ENCODE data around the gene MRPS25.
"Not testable (repeated sequence)": the region's sequence is repeated elsewhere in the genome, so short reads cannot be mapped to it uniquely, and the experiment has no call there.

DNA sequence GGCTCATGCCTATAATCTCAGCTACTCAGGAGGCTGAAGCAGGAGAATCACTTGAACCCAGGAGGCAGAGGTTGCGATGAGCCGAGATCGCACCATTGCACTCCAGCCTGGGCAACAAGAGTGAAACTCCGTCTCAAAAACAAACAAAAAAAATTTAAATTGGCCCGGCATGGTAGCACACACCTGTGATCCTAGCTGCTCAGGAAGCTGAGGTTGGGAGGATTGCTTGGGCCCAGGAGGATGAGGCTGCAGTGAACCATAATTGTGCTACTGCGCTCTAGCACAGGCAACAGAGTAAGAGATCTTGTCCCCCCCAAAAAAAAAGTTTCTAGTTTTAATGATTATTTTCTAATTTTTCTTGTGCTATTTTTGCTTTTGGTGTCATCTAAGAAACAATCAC lies 65.9 kb downstream of the MRPS25 start:
- TF ChIP-seq, protein P1, sequence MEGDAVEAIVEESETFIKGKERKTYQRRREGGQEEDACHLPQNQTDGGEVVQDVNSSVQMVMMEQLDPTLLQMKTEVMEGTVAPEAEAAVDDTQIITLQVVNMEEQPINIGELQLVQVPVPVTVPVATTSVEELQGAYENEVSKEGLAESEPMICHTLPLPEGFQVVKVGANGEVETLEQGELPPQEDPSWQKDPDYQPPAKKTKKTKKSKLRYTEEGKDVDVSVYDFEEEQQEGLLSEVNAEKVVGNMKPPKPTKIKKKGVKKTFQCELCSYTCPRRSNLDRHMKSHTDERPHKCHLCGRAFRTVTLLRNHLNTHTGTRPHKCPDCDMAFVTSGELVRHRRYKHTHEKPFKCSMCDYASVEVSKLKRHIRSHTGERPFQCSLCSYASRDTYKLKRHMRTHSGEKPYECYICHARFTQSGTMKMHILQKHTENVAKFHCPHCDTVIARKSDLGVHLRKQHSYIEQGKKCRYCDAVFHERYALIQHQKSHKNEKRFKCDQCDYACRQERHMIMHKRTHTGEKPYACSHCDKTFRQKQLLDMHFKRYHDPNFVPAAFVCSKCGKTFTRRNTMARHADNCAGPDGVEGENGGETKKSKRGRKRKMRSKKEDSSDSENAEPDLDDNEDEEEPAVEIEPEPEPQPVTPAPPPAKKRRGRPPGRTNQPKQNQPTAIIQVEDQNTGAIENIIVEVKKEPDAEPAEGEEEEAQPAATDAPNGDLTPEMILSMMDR (IDR thresholded peaks at IDR 0.05 in 2 of 3, conservative IDR thresholded peaks at IDR 0.05 in 1 of 3; ENCODE audit: borderline replicate concordance in 1 of 3, insufficient read depth in 1 of 3, low read depth in 2 of 3, low read length in 2 of 3) = not testable (repeated sequence)
- TF ChIP-seq POLR2A (IDR thresholded peaks at IDR 0.05; ENCODE audit: borderline replicate concordance, extremely low read depth, insufficient read depth, insufficient read length); SIN3A (IDR thresholded peaks at IDR 0.05; ENCODE audit: low read depth); ELF1 (IDR thresholded peaks at IDR 0.05; ENCODE audit: borderline replicate concordance, low read depth); EZH2phosphoT487 (IDR thresholded peaks at IDR 0.05; ENCODE audit: borderline replicate concordance): not testable (repeated sequence)
- TF ChIP-seq, protein P2, sequence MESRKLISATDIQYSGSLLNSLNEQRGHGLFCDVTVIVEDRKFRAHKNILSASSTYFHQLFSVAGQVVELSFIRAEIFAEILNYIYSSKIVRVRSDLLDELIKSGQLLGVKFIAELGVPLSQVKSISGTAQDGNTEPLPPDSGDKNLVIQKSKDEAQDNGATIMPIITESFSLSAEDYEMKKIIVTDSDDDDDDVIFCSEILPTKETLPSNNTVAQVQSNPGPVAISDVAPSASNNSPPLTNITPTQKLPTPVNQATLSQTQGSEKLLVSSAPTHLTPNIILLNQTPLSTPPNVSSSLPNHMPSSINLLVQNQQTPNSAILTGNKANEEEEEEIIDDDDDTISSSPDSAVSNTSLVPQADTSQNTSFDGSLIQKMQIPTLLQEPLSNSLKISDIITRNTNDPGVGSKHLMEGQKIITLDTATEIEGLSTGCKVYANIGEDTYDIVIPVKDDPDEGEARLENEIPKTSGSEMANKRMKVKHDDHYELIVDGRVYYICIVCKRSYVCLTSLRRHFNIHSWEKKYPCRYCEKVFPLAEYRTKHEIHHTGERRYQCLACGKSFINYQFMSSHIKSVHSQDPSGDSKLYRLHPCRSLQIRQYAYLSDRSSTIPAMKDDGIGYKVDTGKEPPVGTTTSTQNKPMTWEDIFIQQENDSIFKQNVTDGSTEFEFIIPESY (IDR thresholded peaks at IDR 0.05; ENCODE audit: extremely low read depth, insufficient replicate concordance, low read length) = not testable (repeated sequence)
- TF ChIP-seq, protein P3, sequence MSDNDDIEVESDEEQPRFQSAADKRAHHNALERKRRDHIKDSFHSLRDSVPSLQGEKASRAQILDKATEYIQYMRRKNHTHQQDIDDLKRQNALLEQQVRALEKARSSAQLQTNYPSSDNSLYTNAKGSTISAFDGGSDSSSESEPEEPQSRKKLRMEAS (IDR thresholded peaks at IDR 0.05) = not testable (repeated sequence)
- TF ChIP-seq, protein P4, sequence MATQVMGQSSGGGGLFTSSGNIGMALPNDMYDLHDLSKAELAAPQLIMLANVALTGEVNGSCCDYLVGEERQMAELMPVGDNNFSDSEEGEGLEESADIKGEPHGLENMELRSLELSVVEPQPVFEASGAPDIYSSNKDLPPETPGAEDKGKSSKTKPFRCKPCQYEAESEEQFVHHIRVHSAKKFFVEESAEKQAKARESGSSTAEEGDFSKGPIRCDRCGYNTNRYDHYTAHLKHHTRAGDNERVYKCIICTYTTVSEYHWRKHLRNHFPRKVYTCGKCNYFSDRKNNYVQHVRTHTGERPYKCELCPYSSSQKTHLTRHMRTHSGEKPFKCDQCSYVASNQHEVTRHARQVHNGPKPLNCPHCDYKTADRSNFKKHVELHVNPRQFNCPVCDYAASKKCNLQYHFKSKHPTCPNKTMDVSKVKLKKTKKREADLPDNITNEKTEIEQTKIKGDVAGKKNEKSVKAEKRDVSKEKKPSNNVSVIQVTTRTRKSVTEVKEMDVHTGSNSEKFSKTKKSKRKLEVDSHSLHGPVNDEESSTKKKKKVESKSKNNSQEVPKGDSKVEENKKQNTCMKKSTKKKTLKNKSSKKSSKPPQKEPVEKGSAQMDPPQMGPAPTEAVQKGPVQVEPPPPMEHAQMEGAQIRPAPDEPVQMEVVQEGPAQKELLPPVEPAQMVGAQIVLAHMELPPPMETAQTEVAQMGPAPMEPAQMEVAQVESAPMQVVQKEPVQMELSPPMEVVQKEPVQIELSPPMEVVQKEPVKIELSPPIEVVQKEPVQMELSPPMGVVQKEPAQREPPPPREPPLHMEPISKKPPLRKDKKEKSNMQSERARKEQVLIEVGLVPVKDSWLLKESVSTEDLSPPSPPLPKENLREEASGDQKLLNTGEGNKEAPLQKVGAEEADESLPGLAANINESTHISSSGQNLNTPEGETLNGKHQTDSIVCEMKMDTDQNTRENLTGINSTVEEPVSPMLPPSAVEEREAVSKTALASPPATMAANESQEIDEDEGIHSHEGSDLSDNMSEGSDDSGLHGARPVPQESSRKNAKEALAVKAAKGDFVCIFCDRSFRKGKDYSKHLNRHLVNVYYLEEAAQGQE (IDR thresholded peaks at IDR 0.05; ENCODE audit: low read depth) = not testable (repeated sequence)
